WTC11 (cell line): ENCODE measurements around the gene PTGES2. TPM values are rescaled to one million over a fixed set of nuclear protein-coding genes. Genes with fewer than 3 reads are reported as not detected.

Experiments used
- ATAC-seq: fragments of 200-7000 bp; cut with Tn5 transposase; 2 replicates; pipeline ENCODE4 v1.10.0; 2021; ENCODE audit warnings: mild to moderate bottlenecking, moderate library complexity
- CTCF ChIA-PET: fragments of 300-600 bp; sonication (Branson Sonifier 250); formaldehyde crosslinking; loops from one replicate; lab custom pipeline; 2021; ENCODE audit warnings: antibody characterized with exemption; lab: Charles Lee
- POLR2A ChIA-PET: fragments of 350-600 bp; sonication (Branson Sonifier 250); formaldehyde crosslinking; loops from one replicate; lab custom pipeline; 2021; ENCODE audit warnings: antibody characterized with exemption; lab: Charles Lee
- DNase-seq: peaks from one replicate; pipeline ENCODE4 v3.0.0; 2021; ENCODE audit warnings: low spot score
- H3K27ac Mint-ChIP-seq: 2 replicates; pipeline ENCODE4 v1.8.0; 2021; ENCODE audit warnings: mixed read lengths
- H3K27me3 Mint-ChIP-seq: 2 replicates; pipeline ENCODE4 v1.8.0; 2021; ENCODE audit warnings: low read depth, mild to moderate bottlenecking, moderate library complexity, mixed read lengths
- H3K36me3 Mint-ChIP-seq: 2 replicates; pipeline ENCODE4 v1.8.0; 2021; ENCODE audit warnings: mixed read lengths
- H3K4me1 Mint-ChIP-seq: 2 replicates; pipeline ENCODE4 v1.8.0; 2022; ENCODE audit warnings: mixed read lengths
- H3K4me3 Mint-ChIP-seq: 2 replicates; pipeline ENCODE4 v1.8.0; 2021; ENCODE audit warnings: mild to moderate bottlenecking, moderate library complexity, mixed read lengths
- H3K9me3 Mint-ChIP-seq: 2 replicates; pipeline ENCODE4 v1.8.0; 2021; ENCODE audit warnings: mixed read lengths
- CBFB ChIP-seq: sonication (generic); formaldehyde crosslinking; IDR thresholded peaks from 2 replicates; pipeline ENCODE4 v1.8.1; 2022; ENCODE audit warnings: mild to moderate bottlenecking, low read depth, missing genetic modification reagents
- CREB1 ChIP-seq: sonication (generic); formaldehyde crosslinking; IDR thresholded peaks from 2 replicates; pipeline ENCODE4 v1.8.0; 2023; ENCODE audit warnings: mild to moderate bottlenecking, missing genetic modification reagents
- GABPB1 ChIP-seq: sonication (generic); formaldehyde crosslinking; IDR thresholded peaks from 2 replicates; pipeline ENCODE4 v1.8.1; 2023; ENCODE audit warnings: mild to moderate bottlenecking, missing genetic modification reagents
- IRF2 ChIP-seq: sonication (generic); formaldehyde crosslinking; IDR thresholded peaks from 2 replicates; pipeline ENCODE4 v1.8.0; 2022; ENCODE audit warnings: low read depth, missing genetic modification reagents, borderline replicate concordance
- MYBL2 ChIP-seq: sonication (generic); formaldehyde crosslinking; IDR thresholded peaks from 2 replicates; pipeline ENCODE4 v1.8.1; 2023; ENCODE audit warnings: mild to moderate bottlenecking, moderate library complexity, missing genetic modification reagents
- NFYB ChIP-seq: sonication (generic); formaldehyde crosslinking; conservative IDR thresholded peaks from 2 replicates; pipeline ENCODE4 v1.8.0; 2022; ENCODE audit warnings: low read depth, missing genetic modification reagents
- NR2C2 ChIP-seq: sonication (generic); formaldehyde crosslinking; IDR thresholded peaks from 2 replicates; pipeline ENCODE4 v1.8.0; 2022; ENCODE audit warnings: mild to moderate bottlenecking, missing genetic modification reagents
- RORB ChIP-seq: fragments of 250-450 bp; sonication (Bioruptor Pico); IDR thresholded peaks from 2 replicates; pipeline ENCODE4 v1.9.0; 2021; ENCODE audit warnings: mild to moderate bottlenecking
- SMAD4 ChIP-seq: sonication (generic); formaldehyde crosslinking; IDR thresholded peaks from 2 replicates; pipeline ENCODE4 v1.8.0; 2022; ENCODE audit warnings: mild to moderate bottlenecking, missing genetic modification reagents
- SP1 ChIP-seq: sonication (generic); formaldehyde crosslinking; conservative IDR thresholded peaks from 2 replicates; pipeline ENCODE4 v1.8.1; 2022; ENCODE audit warnings: missing genetic modification reagents
- TEAD1 ChIP-seq: sonication (generic); formaldehyde crosslinking; IDR thresholded peaks from 2 replicates; pipeline ENCODE4 v1.8.0; 2022; ENCODE audit warnings: mild to moderate bottlenecking, missing genetic modification reagents
- total RNA-seq: library from RNA; stranded (reverse); gene quantifications from 3 replicates; pipeline ENCODE4 v1.2.3, GENCODE V29; 2021
- TF ChIP-seq, protein P1 (sequence below): sonication (generic); formaldehyde crosslinking; IDR thresholded peaks from 2 replicates; pipeline ENCODE4 v1.8.1; 2023; ENCODE audit warnings: mild to moderate bottlenecking, missing genetic modification reagents, moderate library complexity
- TF ChIP-seq, protein P2 (sequence below): sonication (generic); formaldehyde crosslinking; IDR thresholded peaks from 2 replicates; pipeline ENCODE4 v1.8.0; 2022; ENCODE audit warnings: mild to moderate bottlenecking, missing genetic modification reagents
- TF ChIP-seq, protein P3 (sequence below): sonication (generic); formaldehyde crosslinking; IDR thresholded peaks from 2 replicates; pipeline ENCODE4 v1.8.0; 2023; ENCODE audit warnings: missing genetic modification reagents, mild to moderate bottlenecking, borderline replicate concordance
- TF ChIP-seq, protein P4 (sequence below): fragments of 200-600 bp; IDR thresholded peaks from 2 replicates; pipeline ENCODE4 v1.8.0; 2022; ENCODE audit warnings: antibody characterized with exemption
- TF ChIP-seq, protein P5 (sequence below): sonication (generic); formaldehyde crosslinking; IDR thresholded peaks from 2 replicates; pipeline ENCODE4 v1.8.0; 2022; ENCODE audit warnings: missing genetic modification reagents
- TF ChIP-seq, protein P6 (sequence below): sonication (generic); formaldehyde crosslinking; IDR thresholded peaks from 2 replicates; pipeline ENCODE4 v1.8.1; 2022; ENCODE audit warnings: mild to moderate bottlenecking, missing genetic modification reagents, moderate library complexity, borderline replicate concordance
- TF ChIP-seq, protein P7 (sequence below): fragments of 250-450 bp; sonication (Bioruptor Pico); IDR thresholded peaks from 2 replicates; pipeline ENCODE4 v1.9.0; 2021; ENCODE audit warnings: moderate library complexity, mild to moderate bottlenecking, inconsistent platforms, borderline replicate concordance

PTGES2 gene
- total RNA-seq, 1 experiment from 2014 or later = 118 TPM

DNA sequence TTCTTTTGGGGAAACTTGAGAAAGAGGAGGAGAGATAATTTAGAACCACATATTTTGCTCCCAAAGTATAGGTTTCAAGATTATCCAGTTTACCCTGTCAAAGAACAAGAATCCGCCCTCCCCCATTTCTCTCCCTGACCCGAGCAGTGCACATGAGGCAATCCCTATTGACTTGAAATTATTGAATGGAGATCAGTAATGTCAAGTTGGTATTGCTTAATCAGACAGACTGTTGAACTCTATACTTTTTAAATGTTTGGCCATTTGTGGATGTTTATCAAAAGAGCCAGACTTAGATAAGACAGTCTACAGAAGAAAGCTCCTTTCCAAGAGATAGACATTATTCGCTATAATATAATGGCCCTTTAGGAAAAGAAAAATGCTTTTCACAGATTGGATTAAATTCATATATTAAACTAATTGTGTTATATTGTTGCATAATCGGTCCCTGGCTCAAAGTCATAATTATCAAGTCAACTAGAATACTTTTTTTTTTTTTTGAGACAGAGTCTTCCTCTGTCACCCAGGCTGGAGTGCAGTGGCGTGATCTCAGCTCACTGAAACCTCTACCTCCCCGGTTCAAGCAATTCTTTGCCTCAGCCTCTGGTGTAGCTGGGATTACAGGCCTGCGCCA, 54.2 kb downstream of the PTGES2 start:
- H3K4me3 Mint-ChIP-seq = no peak overlapping the region
- POLR2A ChIA-PET = no interaction called here
- no peak for ATAC-seq

DNA sequence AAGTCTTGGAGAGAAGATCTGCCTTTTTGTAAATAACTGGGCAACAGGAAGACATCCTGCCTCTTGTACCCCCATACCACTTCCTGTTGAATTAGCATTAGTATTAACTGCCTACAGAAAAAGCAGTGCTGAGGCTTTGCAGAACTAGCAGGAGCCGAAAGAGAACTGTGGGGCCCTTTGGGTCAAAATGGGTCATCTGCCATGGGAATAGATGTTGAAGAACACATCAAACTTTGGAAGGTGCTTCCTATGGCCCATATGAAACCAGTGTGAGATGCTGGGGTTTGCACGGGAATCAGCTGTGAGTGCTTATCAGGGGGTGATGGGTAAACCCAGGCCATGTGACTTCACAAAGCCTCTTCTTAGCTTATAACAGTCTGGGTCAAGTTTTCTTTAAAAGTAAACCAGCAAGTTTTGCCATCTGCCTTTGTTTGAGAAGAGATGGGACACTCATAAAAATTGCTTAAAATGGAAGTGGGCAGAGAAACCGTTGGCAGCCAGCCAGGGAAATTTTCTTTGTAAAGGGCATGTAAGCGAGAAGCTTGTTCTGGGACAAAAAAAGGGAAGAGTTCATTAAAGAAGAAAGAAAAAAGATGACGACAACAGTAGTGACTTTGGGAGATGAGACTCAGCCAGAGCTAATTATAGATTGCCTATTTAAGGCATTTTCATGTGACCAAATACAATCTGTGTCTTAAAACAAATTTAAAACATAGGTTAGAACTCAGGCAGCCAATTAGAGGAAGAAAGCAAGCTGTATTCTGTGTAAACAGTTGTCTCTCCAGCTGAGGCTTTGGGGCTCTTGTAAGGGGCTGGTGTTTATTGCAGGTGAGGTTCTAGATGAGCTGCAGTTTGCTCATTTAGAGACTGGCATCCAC, 55.1 kb downstream of the PTGES2 start:
- no peak overlapping the region; the same call in 1 of the 2 replicates for H3K4me3 Mint-ChIP-seq
- H3K27ac Mint-ChIP-seq = peak overlapping the region; percentile 73
- no peak for ATAC-seq
- H3K36me3 Mint-ChIP-seq = peaks cover 5% of the 10 kb centered on the region; the same call in 1 of the 2 replicates
- CTCF ChIA-PET = interaction anchor here (0.7 to 3.2 kb wide), 13 partner anchors 14 to 130 kb away, joined by 3 to 18 read pairs (median 4); no protein-coding TSS in a partner anchor
- POLR2A ChIA-PET = no interaction called here
- H3K27me3 Mint-ChIP-seq = no peaks in the 10 kb centered on the region
- H3K9me3 Mint-ChIP-seq = no peaks in the 10 kb centered on the region
- peaks cover 30% of the 10 kb centered on the region for H3K4me1 Mint-ChIP-seq
- no peak for DNase-seq
- TF ChIP-seq, protein P1, sequence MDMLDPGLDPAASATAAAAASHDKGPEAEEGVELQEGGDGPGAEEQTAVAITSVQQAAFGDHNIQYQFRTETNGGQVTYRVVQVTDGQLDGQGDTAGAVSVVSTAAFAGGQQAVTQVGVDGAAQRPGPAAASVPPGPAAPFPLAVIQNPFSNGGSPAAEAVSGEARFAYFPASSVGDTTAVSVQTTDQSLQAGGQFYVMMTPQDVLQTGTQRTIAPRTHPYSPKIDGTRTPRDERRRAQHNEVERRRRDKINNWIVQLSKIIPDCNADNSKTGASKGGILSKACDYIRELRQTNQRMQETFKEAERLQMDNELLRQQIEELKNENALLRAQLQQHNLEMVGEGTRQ = no peak
- TF ChIP-seq, protein P2, sequence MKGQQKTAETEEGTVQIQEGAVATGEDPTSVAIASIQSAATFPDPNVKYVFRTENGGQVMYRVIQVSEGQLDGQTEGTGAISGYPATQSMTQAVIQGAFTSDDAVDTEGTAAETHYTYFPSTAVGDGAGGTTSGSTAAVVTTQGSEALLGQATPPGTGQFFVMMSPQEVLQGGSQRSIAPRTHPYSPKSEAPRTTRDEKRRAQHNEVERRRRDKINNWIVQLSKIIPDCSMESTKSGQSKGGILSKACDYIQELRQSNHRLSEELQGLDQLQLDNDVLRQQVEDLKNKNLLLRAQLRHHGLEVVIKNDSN (CRISPR knock-in tag) = no peak
- TF ChIP-seq IRF2 (CRISPR knock-in tag) = no peak
- TF ChIP-seq NR2C2 (CRISPR knock-in tag) = no peak
- TF ChIP-seq, protein P3, sequence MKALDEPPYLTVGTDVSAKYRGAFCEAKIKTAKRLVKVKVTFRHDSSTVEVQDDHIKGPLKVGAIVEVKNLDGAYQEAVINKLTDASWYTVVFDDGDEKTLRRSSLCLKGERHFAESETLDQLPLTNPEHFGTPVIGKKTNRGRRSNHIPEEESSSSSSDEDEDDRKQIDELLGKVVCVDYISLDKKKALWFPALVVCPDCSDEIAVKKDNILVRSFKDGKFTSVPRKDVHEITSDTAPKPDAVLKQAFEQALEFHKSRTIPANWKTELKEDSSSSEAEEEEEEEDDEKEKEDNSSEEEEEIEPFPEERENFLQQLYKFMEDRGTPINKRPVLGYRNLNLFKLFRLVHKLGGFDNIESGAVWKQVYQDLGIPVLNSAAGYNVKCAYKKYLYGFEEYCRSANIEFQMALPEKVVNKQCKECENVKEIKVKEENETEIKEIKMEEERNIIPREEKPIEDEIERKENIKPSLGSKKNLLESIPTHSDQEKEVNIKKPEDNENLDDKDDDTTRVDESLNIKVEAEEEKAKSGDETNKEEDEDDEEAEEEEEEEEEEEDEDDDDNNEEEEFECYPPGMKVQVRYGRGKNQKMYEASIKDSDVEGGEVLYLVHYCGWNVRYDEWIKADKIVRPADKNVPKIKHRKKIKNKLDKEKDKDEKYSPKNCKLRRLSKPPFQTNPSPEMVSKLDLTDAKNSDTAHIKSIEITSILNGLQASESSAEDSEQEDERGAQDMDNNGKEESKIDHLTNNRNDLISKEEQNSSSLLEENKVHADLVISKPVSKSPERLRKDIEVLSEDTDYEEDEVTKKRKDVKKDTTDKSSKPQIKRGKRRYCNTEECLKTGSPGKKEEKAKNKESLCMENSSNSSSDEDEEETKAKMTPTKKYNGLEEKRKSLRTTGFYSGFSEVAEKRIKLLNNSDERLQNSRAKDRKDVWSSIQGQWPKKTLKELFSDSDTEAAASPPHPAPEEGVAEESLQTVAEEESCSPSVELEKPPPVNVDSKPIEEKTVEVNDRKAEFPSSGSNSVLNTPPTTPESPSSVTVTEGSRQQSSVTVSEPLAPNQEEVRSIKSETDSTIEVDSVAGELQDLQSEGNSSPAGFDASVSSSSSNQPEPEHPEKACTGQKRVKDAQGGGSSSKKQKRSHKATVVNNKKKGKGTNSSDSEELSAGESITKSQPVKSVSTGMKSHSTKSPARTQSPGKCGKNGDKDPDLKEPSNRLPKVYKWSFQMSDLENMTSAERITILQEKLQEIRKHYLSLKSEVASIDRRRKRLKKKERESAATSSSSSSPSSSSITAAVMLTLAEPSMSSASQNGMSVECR (CRISPR knock-in tag) = no peak
- TF ChIP-seq, protein P4, sequence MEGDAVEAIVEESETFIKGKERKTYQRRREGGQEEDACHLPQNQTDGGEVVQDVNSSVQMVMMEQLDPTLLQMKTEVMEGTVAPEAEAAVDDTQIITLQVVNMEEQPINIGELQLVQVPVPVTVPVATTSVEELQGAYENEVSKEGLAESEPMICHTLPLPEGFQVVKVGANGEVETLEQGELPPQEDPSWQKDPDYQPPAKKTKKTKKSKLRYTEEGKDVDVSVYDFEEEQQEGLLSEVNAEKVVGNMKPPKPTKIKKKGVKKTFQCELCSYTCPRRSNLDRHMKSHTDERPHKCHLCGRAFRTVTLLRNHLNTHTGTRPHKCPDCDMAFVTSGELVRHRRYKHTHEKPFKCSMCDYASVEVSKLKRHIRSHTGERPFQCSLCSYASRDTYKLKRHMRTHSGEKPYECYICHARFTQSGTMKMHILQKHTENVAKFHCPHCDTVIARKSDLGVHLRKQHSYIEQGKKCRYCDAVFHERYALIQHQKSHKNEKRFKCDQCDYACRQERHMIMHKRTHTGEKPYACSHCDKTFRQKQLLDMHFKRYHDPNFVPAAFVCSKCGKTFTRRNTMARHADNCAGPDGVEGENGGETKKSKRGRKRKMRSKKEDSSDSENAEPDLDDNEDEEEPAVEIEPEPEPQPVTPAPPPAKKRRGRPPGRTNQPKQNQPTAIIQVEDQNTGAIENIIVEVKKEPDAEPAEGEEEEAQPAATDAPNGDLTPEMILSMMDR = no peak
- TF ChIP-seq SMAD4 (CRISPR knock-in tag) = no peak
- TF ChIP-seq SP1 (CRISPR knock-in tag) = no peak
- TF ChIP-seq, protein P5, sequence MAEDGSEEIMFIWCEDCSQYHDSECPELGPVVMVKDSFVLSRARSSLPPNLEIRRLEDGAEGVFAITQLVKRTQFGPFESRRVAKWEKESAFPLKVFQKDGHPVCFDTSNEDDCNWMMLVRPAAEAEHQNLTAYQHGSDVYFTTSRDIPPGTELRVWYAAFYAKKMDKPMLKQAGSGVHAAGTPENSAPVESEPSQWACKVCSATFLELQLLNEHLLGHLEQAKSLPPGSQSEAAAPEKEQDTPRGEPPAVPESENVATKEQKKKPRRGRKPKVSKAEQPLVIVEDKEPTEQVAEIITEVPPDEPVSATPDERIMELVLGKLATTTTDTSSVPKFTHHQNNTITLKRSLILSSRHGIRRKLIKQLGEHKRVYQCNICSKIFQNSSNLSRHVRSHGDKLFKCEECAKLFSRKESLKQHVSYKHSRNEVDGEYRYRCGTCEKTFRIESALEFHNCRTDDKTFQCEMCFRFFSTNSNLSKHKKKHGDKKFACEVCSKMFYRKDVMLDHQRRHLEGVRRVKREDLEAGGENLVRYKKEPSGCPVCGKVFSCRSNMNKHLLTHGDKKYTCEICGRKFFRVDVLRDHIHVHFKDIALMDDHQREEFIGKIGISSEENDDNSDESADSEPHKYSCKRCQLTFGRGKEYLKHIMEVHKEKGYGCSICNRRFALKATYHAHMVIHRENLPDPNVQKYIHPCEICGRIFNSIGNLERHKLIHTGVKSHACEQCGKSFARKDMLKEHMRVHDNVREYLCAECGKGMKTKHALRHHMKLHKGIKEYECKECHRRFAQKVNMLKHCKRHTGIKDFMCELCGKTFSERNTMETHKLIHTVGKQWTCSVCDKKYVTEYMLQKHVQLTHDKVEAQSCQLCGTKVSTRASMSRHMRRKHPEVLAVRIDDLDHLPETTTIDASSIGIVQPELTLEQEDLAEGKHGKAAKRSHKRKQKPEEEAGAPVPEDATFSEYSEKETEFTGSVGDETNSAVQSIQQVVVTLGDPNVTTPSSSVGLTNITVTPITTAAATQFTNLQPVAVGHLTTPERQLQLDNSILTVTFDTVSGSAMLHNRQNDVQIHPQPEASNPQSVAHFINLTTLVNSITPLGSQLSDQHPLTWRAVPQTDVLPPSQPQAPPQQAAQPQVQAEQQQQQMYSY = no peak
- TF ChIP-seq, protein P6, sequence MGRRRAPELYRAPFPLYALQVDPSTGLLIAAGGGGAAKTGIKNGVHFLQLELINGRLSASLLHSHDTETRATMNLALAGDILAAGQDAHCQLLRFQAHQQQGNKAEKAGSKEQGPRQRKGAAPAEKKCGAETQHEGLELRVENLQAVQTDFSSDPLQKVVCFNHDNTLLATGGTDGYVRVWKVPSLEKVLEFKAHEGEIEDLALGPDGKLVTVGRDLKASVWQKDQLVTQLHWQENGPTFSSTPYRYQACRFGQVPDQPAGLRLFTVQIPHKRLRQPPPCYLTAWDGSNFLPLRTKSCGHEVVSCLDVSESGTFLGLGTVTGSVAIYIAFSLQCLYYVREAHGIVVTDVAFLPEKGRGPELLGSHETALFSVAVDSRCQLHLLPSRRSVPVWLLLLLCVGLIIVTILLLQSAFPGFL = no peak
- no peak for TF ChIP-seq NFYB
- TF ChIP-seq, protein P7, sequence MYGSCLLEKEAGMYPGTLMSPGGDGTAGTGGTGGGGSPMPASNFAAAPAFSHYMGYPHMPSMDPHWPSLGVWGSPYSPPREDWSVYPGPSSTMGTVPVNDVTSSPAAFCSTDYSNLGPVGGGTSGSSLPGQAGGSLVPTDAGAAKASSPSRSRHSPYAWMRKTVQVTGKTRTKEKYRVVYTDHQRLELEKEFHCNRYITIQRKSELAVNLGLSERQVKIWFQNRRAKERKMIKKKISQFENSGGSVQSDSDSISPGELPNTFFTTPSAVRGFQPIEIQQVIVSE (CRISPR knock-in tag) = no peak
- no peak for TF ChIP-seq CBFB (CRISPR knock-in tag)
- no peak for TF ChIP-seq MYBL2

More for the DNA sequence above, 54.2 kb downstream of the PTGES2 start:
- Mint-ChIP-seq H3K27me3 (no peaks in the 10 kb centered on the region), H3K27ac (no peak overlapping the region), H3K36me3 (peaks cover 5% of the 10 kb centered on the region; the same call in 1 of the 2 replicates), H3K9me3 (no peaks in the 10 kb centered on the region), H3K4me1 (peaks cover 35% of the 10 kb centered on the region)
- CTCF ChIA-PET = interaction anchor here (1.0 to 3.2 kb wide), 7 partner anchors 18 to 130 kb away, joined by 3 to 18 read pairs (median 4); no protein-coding TSS in a partner anchor
- DNase-seq = no peak
- TF ChIP-seq CREB1 (CRISPR knock-in tag) (no peak), RORB (CRISPR knock-in tag) (no peak), GABPB1 (CRISPR knock-in tag) (peak; percentile 78), TEAD1 (no peak)
